Cortex of kidney (tissue), 1 donor: Measurements from ENCODE around the gene CATSPER3.

Experiments used
- DNase-seq: peaks from one replicate; lab custom pipeline; 2025; lab: John Stamatoyannopoulos, UW

Gene CATSPER3

GRCh38 chr5:135041726-135042125 lies 74.0 kb downstream of the CATSPER3 start:
- no peak for DNase-seq

GRCh38 chr5:135042595-135042994 lies 74.9 kb downstream of the CATSPER3 start:
- DNase-seq = no peak

- no peak for DNase-seq
Measured at GRCh38 chr5:135045488-135045887, 77.8 kb downstream of the CATSPER3 start.

GRCh38 chr5:135046661-135047346 lies 79.1 kb downstream of the CATSPER3 start:
- no peak for DNase-seq

GRCh38 chr5:135047347-135047695 lies 79.6 kb downstream of the CATSPER3 start:
- DNase-seq = no peak

- DNase-seq = no peak
Measured at GRCh38 chr5:135048286-135048685, 80.6 kb downstream of the CATSPER3 start.

- DNase-seq = no peak
Measured at GRCh38 chr5:135048930-135049329, 81.2 kb downstream of the CATSPER3 start.

- no peak for DNase-seq
Measured at GRCh38 chr5:135050244-135050767, 82.6 kb downstream of the CATSPER3 start.

GRCh38 chr5:135051399-135051798 lies 83.7 kb downstream of the CATSPER3 start:
- DNase-seq = no peak

- DNase-seq = no peak
Measured at GRCh38 chr5:135051872-135052271, 84.2 kb downstream of the CATSPER3 start.

- DNase-seq = no peak
Measured at GRCh38 chr5:135052511-135053145, 84.9 kb downstream of the CATSPER3 start.

- no peak for DNase-seq
Measured at GRCh38 chr5:135053278-135053677, 85.6 kb downstream of the CATSPER3 start.

GRCh38 chr5:135053989-135054388 lies 86.3 kb downstream of the CATSPER3 start:
- DNase-seq = no peak

- DNase-seq = no peak
Measured at GRCh38 chr5:135054546-135054945, 86.8 kb downstream of the CATSPER3 start.

GRCh38 chr5:135055396-135055795 lies 87.7 kb downstream of the CATSPER3 start:
- DNase-seq = no peak

GRCh38 chr5:135056316-135057030 lies 88.8 kb downstream of the CATSPER3 start:
- DNase-seq = no peak

GRCh38 chr5:135057233-135057632 lies 89.5 kb downstream of the CATSPER3 start:
- DNase-seq = no peak

GRCh38 chr5:135058331-135058732 lies 90.6 kb downstream of the CATSPER3 start:
- DNase-seq = no peak

- DNase-seq = no peak
Measured at GRCh38 chr5:135059000-135059923, 91.6 kb downstream of the CATSPER3 start.

GRCh38 chr5:135060021-135060420 lies 92.3 kb downstream of the CATSPER3 start:
- DNase-seq = no peak

- DNase-seq = no peak
Measured at GRCh38 chr5:135061001-135061400, 93.3 kb downstream of the CATSPER3 start.
